Measurements from ENCODE around the gene SYT5. TPM values are rescaled to one million over a fixed set of nuclear protein-coding genes. Genes with fewer than 3 reads are reported as not detected.
A peak's percentile ranks its signal among the peaks of the same experiment; 100 is the strongest.
"Not testable (repeated sequence)": the region's sequence is repeated elsewhere in the genome, so short reads cannot be mapped to it uniquely, and the experiment has no call there.

The SYT5 gene
- total and polyA plus RNA-seq, 2 experiments from 2014 or later = 0.12 TPM; not detected in 1

DNA sequence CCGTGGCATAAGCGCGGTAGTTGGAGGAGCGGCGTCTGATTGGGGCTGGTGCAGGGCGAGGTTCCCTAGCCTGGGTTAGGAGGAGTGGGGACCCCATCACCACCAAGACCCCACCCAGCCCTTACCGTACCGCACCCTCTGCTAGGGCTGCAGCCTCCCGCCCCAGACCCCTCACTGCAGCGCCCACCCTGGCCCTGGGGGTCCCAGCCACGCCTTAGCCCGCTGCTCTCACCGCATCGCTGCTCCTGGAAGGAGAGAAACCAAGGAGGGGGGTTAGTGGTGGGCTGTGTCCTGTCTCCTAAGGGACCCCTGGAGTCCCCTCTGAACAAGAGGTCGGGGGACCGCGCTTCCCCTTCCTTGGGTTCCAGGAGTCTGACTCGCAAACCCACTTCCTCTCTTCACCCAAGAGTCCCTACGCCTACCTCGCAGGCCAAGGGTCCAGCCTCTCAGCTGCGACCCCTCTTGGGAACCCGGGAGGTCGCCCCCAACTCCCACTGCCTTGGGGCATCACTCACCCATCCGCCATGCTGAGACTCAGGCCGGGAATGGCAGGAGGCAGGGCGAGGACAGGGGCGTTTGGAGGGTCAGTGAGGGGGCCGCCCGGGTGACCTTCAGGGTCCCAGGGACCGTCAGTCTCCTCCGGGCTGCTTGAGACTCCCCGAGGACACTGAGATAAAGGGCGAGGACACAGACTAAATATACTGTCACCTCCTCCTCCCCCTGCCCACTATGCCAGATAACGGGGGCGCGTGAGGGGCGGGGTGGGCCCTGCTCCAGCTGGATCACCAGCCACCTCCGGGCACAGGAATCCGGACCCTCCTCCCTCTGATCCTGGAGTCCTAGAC is 22.8 kb downstream of the SYT5 start, which contains the start of gene TNNI3:
TSS of gene TNNI3 (minus strand) at position 669 of the 845 bp plus-strand sequence. CDS start at position 526, 143 bp downstream.
- TF ChIP-seq, protein P1, sequence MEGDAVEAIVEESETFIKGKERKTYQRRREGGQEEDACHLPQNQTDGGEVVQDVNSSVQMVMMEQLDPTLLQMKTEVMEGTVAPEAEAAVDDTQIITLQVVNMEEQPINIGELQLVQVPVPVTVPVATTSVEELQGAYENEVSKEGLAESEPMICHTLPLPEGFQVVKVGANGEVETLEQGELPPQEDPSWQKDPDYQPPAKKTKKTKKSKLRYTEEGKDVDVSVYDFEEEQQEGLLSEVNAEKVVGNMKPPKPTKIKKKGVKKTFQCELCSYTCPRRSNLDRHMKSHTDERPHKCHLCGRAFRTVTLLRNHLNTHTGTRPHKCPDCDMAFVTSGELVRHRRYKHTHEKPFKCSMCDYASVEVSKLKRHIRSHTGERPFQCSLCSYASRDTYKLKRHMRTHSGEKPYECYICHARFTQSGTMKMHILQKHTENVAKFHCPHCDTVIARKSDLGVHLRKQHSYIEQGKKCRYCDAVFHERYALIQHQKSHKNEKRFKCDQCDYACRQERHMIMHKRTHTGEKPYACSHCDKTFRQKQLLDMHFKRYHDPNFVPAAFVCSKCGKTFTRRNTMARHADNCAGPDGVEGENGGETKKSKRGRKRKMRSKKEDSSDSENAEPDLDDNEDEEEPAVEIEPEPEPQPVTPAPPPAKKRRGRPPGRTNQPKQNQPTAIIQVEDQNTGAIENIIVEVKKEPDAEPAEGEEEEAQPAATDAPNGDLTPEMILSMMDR (IDR thresholded peaks at IDR 0.05; ENCODE audit: low read depth, low read length) = no peak
- H3K4me3 ChIP-seq = peak within 1 kb of the TSS; percentile 34
- H3K36me3 ChIP-seq = no peaks in the 10 kb centered on the region
- peaks cover 15% of the 10 kb centered on the region for H3K4me1 ChIP-seq (ENCODE audit: low read depth)
- no peaks in the 10 kb centered on the region for H3K9me3 ChIP-seq (ENCODE audit: low read depth)
- no peak for DNase-seq (ENCODE audit: low read depth in 1 of 2, low spot score in 1 of 2)
- H3K27me3 ChIP-seq = peaks cover 17% of the 10 kb centered on the region
- peak within 1 kb of the TSS; percentile 48 for H3K27ac ChIP-seq

DNA sequence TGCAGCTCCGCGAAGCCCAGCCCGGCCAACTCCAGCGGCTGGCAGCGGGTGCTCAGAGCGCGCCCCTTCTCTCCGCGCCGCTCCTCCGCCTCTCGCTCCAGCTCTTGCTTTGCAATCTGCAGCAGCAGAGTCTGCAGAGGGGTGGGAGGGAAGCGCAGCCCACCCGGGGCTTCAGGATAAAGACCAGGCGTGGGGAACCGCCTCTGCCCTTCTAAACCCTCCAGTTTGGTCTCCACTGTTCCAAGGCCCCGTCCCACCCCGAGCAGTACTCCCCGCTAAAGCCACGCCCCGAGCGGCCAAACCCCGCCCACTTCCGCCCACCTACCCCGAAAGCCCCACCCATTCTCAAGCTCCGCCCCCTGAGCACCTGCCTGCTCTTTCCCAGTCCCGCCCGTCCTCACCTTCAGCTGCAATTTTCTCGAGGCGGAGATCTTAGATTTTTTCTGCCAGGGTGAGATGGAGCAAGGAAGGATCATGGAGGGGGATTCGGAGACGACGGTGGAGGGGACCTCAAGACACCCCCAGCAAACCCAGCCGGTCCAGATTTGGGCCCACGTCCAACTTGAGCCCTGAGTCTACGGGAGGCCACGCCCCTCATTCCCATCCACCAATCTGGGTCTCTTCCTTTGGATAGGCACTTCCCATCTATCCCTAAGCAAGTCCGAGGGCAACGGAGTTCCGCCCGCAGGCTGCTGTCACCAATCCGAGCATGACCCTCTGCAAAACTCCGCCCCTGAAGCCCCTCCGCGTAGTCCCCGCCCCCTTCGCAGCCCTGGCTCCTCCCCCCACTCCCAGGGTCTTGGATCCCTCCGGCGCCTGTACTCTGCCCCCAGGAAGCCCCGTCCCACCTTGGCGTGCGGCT is 23.7 kb downstream of the SYT5 start:
- Histone ChIP-seq H3K27ac (no peak overlapping the region), H3K4me1 (ENCODE audit: low read depth) (peaks cover 15% of the 10 kb centered on the region), H3K4me3 (peak overlapping the region; percentile 34), H3K27me3 (peaks cover 8% of the 10 kb centered on the region), H3K36me3 (no peaks in the 10 kb centered on the region), H3K9me3 (ENCODE audit: low read depth) (no peaks in the 10 kb centered on the region)
- peak; percentile 43 to 87 for DNase-seq (ENCODE audit: low read depth in 1 of 2, low spot score in 1 of 2)
- TF ChIP-seq, protein P1 (IDR thresholded peaks at IDR 0.05; ENCODE audit: low read depth, low read length) = no peak

DNA sequence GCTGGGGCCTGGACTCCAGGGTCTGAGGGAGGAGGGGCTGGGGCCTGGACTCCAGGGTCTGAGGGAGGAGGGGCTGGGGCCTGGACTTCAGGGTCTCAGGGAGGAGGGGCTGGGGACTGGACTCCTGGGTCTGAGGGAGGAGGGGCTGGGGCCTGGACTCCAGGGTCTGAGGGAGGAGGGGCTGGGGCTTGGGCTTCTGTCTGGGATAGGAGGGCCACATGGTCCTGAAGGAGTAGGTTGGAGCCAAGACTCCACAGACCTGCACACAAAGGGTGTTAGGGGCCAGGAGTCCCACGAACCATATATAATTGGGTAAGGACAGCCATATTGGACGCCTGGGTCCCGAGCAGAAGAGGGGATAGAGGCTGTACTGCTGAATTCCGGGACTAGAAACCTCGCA is 24.3 kb downstream of the SYT5 start:
- peak overlapping the region; percentile 34 for H3K4me3 ChIP-seq
- not testable (repeated sequence) for H3K27me3 ChIP-seq; H3K27ac ChIP-seq; H3K9me3 ChIP-seq (ENCODE audit: low read depth); H3K36me3 ChIP-seq; DNase-seq (ENCODE audit: low read depth in 1 of 2, low spot score in 1 of 2)
- peaks cover 15% of the 10 kb centered on the region for H3K4me1 ChIP-seq (ENCODE audit: low read depth)

DNA sequence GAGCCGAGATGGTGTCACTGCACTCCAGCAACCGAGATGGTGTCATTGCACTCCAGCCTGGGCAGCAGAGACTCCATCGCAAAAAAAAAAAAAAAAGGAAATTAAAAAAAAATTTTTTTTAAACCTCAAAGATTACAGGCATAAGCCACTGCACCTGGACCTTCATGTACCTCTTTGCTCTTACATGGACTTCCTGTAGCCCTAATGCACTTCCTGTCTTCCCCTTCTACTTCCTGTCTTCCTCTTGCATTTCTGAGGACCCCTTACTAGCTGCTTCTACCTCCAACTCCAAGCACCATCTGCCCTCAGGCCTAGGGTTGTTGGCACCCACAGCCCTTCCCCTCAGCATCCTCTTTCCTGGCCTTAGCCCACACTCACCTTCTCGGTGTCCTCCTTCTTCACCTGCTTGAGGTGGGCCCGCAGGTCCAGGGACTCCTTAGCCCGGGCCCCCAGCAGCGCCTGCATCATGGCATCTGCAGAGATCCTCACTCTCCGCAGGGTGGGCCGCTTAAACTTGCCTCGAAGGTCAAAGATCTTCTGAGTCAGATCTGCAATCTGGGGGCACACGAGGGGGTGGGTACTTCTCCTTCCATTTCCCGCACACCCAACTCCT is 26.3 kb downstream of the SYT5 start:
- Histone ChIP-seq H3K27ac (no peak overlapping the region), H3K36me3 (no peaks in the 10 kb centered on the region), H3K4me3 (no peak overlapping the region), H3K27me3 (no peaks in the 10 kb centered on the region), H3K4me1 (ENCODE audit: low read depth) (peaks cover 11% of the 10 kb centered on the region), H3K9me3 (ENCODE audit: low read depth) (no peaks in the 10 kb centered on the region)
- TF ChIP-seq, protein P1 (IDR thresholded peaks at IDR 0.05; ENCODE audit: low read depth, low read length) = no peak
- DNase-seq (ENCODE audit: low read depth in 1 of 2, low spot score in 1 of 2) = no peak

DNA sequence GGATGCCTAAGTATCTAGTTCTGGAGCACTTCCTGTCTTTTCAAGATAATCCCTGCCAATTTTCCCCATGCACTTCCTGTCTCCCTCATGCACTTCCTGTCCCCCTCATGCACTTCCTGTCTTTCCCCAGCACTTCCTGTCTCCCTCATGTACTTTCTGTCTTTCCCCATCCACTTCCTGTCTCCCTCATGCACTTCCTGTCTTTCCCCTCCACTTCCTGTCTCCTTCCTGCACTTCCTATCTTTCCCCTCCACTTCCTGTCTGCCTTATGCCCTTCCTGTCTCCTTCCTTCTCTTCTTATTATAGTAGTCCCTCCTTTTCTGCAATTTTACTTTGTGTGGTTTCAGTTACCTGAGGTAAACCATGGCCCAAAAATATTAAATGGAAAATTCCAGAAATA is 28.1 kb downstream of the SYT5 start:
- Histone ChIP-seq H3K36me3 (no peaks in the 10 kb centered on the region), H3K27ac (no peak overlapping the region), H3K9me3 (ENCODE audit: low read depth) (no peaks in the 10 kb centered on the region), H3K4me1 (ENCODE audit: low read depth) (peaks cover 5% of the 10 kb centered on the region), H3K4me3 (no peak overlapping the region), H3K27me3 (no peaks in the 10 kb centered on the region)
- DNase-seq (ENCODE audit: low read depth in 1 of 2, low spot score in 1 of 2) = no peak
- TF ChIP-seq, protein P1 (IDR thresholded peaks at IDR 0.05; ENCODE audit: low read depth, low read length) = no peak

Data from cardiac muscle cell (in vitro differentiated cells and primary cell).